NB4 (cell line): ENCODE results near the gene AK8.

Experiments
- DNase-seq: peaks from one replicate; pipeline ENCODE4 v3.0.0; 2010; ENCODE audit warnings: low read depth
- H3K4me3 ChIP-seq: one replicate; pipeline ENCODE4 v1.5.1; 2011; ENCODE audit warnings: mild to moderate bottlenecking, low read depth, low read length, moderate library complexity
- CTCF ChIP-seq: IDR thresholded peaks from one replicate; pipeline ENCODE4 v1.5.1; 2012; ENCODE audit warnings: low read depth, low read length
- MYC ChIP-seq: IDR thresholded peaks from 2 replicates; pipeline ENCODE4 v1.6.1; 2011; ENCODE audit warnings: low read depth, low read length
- POLR2A ChIP-seq: IDR thresholded peaks from 2 replicates; pipeline ENCODE4 v1.6.1; 2011; ENCODE audit warnings: mild to moderate bottlenecking; ENCODE audit not compliant: insufficient read length; ENCODE audit errors: extremely low read depth
- TF ChIP-seq, protein P1 (sequence below): IDR thresholded peaks from 2 replicates; pipeline ENCODE4 v1.6.1; 2011; ENCODE audit warnings: low read depth, low read length

Gene AK8

GRCh38 chr9:132752877-132753592 lies 125.0 kb downstream of the AK8 start:
- TF ChIP-seq, protein P1, sequence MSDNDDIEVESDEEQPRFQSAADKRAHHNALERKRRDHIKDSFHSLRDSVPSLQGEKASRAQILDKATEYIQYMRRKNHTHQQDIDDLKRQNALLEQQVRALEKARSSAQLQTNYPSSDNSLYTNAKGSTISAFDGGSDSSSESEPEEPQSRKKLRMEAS: no peak
- H3K4me3 ChIP-seq: no peak overlapping the region
- DNase-seq: no peak

DNA sequence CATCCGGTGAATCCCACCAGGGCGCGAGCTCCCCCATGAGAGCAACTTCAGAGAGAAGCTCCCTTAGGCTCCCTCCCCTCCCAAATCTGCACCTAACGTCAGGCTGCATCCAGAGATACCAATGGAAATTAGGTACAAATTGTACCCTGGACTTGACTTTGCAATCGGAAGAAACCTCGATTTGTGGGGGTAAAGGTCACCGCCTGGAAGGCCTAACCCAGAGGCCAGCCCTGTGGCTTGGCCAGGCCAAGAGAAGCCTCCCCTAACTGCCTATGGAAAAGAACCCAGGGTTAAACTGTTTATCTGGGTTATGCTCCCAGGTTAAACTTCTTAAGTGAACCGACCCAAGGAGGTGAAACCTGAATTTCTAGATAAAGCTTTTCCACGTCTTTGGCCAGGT lies 127.4 kb downstream of the AK8 start:
- DNase-seq: no peak
- TF ChIP-seq MYC (no peak), POLR2A (no peak), CTCF (no peak)
- TF ChIP-seq, protein P1: no peak
- no peak overlapping the region for H3K4me3 ChIP-seq

DNA sequence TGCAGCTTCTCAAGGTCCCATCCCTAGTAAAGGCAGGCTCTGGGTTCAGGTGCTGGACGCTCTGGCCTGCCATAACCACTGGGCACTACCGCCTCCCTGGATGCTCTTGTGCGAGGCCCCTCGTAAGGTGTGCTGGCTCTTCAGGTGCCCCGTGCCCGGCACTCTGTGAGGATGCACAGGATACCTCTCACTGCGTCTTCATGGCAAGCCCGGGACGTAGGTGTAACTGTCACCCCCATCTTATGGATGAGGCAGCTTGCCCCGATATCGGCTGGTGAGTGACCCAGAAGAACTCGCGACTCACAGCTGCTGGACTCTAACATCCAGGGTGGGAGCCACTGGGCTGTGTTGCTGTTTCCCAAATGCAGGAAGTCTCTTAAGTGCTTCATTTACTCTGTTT lies 128.8 kb downstream of the AK8 start:
- H3K4me3 ChIP-seq: no peak overlapping the region
- DNase-seq: no peak
- TF ChIP-seq MYC (no peak), CTCF (no peak), POLR2A (no peak)
- TF ChIP-seq, protein P1: no peak

DNA sequence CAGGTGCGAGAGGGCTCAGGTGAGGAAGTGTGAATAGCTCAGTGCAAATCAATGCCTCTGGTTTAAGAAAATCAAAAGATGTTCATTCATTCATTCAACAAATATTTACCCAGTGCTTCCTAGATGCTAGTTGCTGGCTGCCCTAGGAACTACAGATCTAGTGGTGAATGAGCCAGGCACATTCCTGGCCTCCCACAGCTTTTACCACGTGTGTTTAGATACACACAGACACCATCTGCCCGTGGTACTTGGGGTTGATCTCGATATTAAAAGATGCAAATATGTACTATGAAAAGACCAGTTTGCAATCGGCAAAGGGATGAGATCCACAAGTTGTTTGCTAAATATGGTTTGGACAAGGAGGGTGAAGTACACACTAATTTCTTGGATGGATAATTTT lies 129.6 kb downstream of the AK8 start:
- DNase-seq: no peak
- no peak overlapping the region for H3K4me3 ChIP-seq
- TF ChIP-seq CTCF (no peak), MYC (no peak), POLR2A (no peak)
- TF ChIP-seq, protein P1: no peak

DNA sequence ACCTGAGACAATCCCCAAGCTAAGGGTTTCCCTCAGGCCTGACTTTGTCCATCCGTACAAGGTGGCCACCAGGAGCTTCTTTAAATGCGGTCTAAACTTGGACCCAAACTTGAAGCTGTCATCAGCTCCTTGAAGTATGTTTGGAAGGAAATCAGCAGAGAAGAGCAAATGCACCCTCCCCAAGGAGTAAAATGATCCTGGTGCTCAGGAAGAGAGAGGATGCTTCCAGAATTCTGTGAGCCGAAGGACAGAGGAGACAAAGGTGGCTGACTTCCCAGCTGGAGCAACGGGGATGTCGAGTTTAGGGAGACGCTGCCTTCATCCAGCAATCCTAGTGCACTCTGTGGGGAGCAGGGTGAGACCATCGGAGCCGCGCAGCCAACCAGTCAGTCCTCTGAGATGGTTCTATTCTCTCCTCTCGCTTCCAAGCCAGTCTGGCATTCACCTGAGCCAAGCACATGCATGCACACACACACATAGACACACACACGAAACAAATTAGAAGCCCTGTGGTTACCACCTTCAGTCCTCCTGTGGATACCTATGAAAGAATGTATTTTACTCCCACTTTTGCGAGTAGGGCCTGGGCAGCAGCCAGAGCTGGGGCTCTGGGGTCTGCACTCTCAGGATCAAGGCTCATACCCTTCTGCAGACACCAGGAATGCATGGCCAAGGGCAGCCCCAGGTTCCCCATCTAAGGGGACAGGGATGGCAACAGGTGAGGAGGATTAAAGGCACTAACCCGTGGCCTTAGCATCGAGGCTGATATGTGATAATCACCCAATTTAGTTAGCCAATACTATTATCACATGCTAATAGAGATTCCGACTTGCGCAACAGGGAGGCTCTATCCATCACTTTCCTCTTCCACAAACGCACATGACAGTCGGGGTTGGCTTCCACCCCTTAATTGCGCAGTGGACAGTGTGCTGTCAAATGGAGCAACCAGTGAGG lies 132.1 kb downstream of the AK8 start:
- TF ChIP-seq MYC (no peak), CTCF (no peak), POLR2A (no peak)
- TF ChIP-seq, protein P1: no peak
- no peak for DNase-seq
- no peak overlapping the region for H3K4me3 ChIP-seq
